Measurements from ENCODE around the gene GGA3.
"Not testable (repeated sequence)": the region's sequence is repeated elsewhere in the genome, so short reads cannot be mapped to it uniquely, and the experiment has no call there.

The GGA3 gene

GRCh38 chr17:75261336-75262111 lies at the start of gene GGA3, which contains the start of gene MRPS7:
TSS of gene GGA3 (minus strand) at chr17:75261606. CDS start at chr17:75261587, 19 bp downstream.
TSS of gene MRPS7 (plus strand) at chr17:75261879. CDS start at chr17:75261901, 22 bp downstream.
- peak; percentile 87 for DNase-seq

- no peak for DNase-seq
Observed at GRCh38 chr17:75308732-75309629, 47.6 kb upstream of the GGA3 start.

GRCh38 chr17:75307957-75308731 lies 46.7 kb upstream of the GGA3 start:
- DNase-seq, result no peak

- no peak for DNase-seq
Observed at GRCh38 chr17:75301502-75302206, 40.2 kb upstream of the GGA3 start.

GRCh38 chr17:75301049-75301448 lies 39.6 kb upstream of the GGA3 start:
- no peak for DNase-seq

GRCh38 chr17:75300280-75300679 lies 38.9 kb upstream of the GGA3 start:
- DNase-seq, result no peak

- no peak for DNase-seq
Observed at GRCh38 chr17:75295201-75296158, 34.1 kb upstream of the GGA3 start.

GRCh38 chr17:75292810-75293448 lies 31.5 kb upstream of the GGA3 start:
- DNase-seq, result not testable (repeated sequence)

GRCh38 chr17:75289832-75290337 lies 28.5 kb upstream of the GGA3 start:
- DNase-seq, result no peak

GRCh38 chr17:75289115-75289831 lies 27.9 kb upstream of the GGA3 start, which contains the start of gene SLC25A19:
TSS of gene SLC25A19 (minus strand) at chr17:75289433. CDS start at chr17:75286764, 2,669 bp downstream.
- peak; percentile 93 for DNase-seq

- DNase-seq, result peak; percentile 63
Observed at GRCh38 chr17:75288770-75289114, 27.3 kb upstream of the GGA3 start.

- no peak for DNase-seq
Observed at GRCh38 chr17:75288359-75288758, 27.0 kb upstream of the GGA3 start.

- no peak for DNase-seq
Observed at GRCh38 chr17:75287221-75287620, 25.8 kb upstream of the GGA3 start.

GRCh38 chr17:75285123-75285522 lies 23.7 kb upstream of the GGA3 start:
- no peak for DNase-seq

GRCh38 chr17:75280189-75280588 lies 18.8 kb upstream of the GGA3 start:
- DNase-seq, result not testable (repeated sequence)

GRCh38 chr17:75277664-75278071 lies 16.3 kb upstream of the GGA3 start:
- DNase-seq, result no peak

GRCh38 chr17:75273977-75274708 lies 12.7 kb upstream of the GGA3 start:
- DNase-seq, result no peak

GRCh38 chr17:75272848-75273184 lies 11.4 kb upstream of the GGA3 start:
- DNase-seq, result no peak

Measured in NCI-H2029 (cell line).